ENCODE measurements around the gene MMP12.

MMP12 gene

DNA sequence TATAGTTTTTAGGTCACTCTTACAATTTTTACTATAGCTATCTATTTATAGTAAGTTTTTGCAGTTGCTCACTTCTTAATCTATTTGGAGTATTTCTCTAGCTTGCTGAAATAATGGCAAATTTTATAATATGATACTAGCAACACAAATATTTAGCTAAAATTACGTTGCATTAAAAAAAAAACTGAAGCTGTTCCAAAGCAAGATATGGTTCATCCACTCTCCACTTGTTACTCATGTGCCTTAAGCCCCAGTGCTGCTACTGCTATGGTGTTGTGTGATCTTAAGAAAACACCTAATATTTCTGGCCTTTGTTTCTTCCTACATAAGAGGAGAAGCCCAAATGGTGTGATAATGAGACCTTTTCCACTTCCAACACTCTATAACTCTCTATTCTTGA lies 31.9 kb downstream of the MMP12 start:
- no peaks in the 10 kb centered on the region for H3K4me1 ChIP-seq (ENCODE audit: low read length)
- no peak overlapping the region for H3K4me2 ChIP-seq (ENCODE audit: low read length)
- no peak overlapping the region for H3K4me3 ChIP-seq (ENCODE audit: low read length)
- TF ChIP-seq EZH2phosphoT487 (IDR thresholded peaks at IDR 0.05; ENCODE audit: low read depth) = no peak
- no peak overlapping the region for H3K9ac ChIP-seq (ENCODE audit: low read length)
- no peaks in the 10 kb centered on the region for H3K36me3 ChIP-seq (replicated peaks; ENCODE audit: low read depth, low read length)
- no peak overlapping the region for H2AFZ ChIP-seq (ENCODE audit: low read depth, low read length)
- no peaks in the 10 kb centered on the region for H4K20me1 ChIP-seq (ENCODE audit: insufficient read depth, low read length)
- H3K27me3 ChIP-seq (ENCODE audit: low read depth, low read length) = peaks cover 4% of the 10 kb centered on the region; the same call in 1 of the 2 replicates
- H3K27ac ChIP-seq (ENCODE audit: low read length) = no peak overlapping the region
- no peaks in the 10 kb centered on the region for H3K9me3 ChIP-seq (ENCODE audit: insufficient read depth, low read length)
- H3K79me2 ChIP-seq (ENCODE audit: low read length) = no peaks in the 10 kb centered on the region

GRCh38 chr11:102840018-102840417 lies 34.8 kb downstream of the MMP12 start:
- Histone ChIP-seq H3K36me3 (replicated peaks; ENCODE audit: low read depth, low read length) (no peaks in the 10 kb centered on the region), H3K27me3 (ENCODE audit: low read depth, low read length) (peaks cover 4% of the 10 kb centered on the region; the same call in 1 of the 2 replicates), H3K9ac (ENCODE audit: low read length) (no peak overlapping the region), H3K4me2 (ENCODE audit: low read length) (no peak overlapping the region), H2AFZ (ENCODE audit: low read depth, low read length) (no peak overlapping the region), H3K4me3 (ENCODE audit: low read length) (no peak overlapping the region), H3K9me3 (ENCODE audit: insufficient read depth, low read length) (no peaks in the 10 kb centered on the region), H3K27ac (ENCODE audit: low read length) (no peak overlapping the region), H3K79me2 (ENCODE audit: low read length) (no peaks in the 10 kb centered on the region), H4K20me1 (ENCODE audit: insufficient read depth, low read length) (no peaks in the 10 kb centered on the region), H3K4me1 (ENCODE audit: low read length) (no peaks in the 10 kb centered on the region)
- TF ChIP-seq, protein P1, sequence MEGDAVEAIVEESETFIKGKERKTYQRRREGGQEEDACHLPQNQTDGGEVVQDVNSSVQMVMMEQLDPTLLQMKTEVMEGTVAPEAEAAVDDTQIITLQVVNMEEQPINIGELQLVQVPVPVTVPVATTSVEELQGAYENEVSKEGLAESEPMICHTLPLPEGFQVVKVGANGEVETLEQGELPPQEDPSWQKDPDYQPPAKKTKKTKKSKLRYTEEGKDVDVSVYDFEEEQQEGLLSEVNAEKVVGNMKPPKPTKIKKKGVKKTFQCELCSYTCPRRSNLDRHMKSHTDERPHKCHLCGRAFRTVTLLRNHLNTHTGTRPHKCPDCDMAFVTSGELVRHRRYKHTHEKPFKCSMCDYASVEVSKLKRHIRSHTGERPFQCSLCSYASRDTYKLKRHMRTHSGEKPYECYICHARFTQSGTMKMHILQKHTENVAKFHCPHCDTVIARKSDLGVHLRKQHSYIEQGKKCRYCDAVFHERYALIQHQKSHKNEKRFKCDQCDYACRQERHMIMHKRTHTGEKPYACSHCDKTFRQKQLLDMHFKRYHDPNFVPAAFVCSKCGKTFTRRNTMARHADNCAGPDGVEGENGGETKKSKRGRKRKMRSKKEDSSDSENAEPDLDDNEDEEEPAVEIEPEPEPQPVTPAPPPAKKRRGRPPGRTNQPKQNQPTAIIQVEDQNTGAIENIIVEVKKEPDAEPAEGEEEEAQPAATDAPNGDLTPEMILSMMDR (IDR thresholded peaks at IDR 0.05; ENCODE audit: low read depth, low read length) = no peak
- TF ChIP-seq EZH2phosphoT487 (IDR thresholded peaks at IDR 0.05; ENCODE audit: low read depth) = no peak

GRCh38 chr11:102837646-102838045 lies 37.1 kb downstream of the MMP12 start:
- no peak overlapping the region for H2AFZ ChIP-seq (ENCODE audit: low read depth, low read length)
- H3K27ac ChIP-seq (ENCODE audit: low read length) = no peak overlapping the region
- H4K20me1 ChIP-seq (ENCODE audit: insufficient read depth, low read length) = no peaks in the 10 kb centered on the region
- no peak overlapping the region for H3K9ac ChIP-seq (ENCODE audit: low read length)
- no peak overlapping the region for H3K4me2 ChIP-seq (ENCODE audit: low read length)
- no peaks in the 10 kb centered on the region for H3K36me3 ChIP-seq (replicated peaks; ENCODE audit: low read depth, low read length)
- TF ChIP-seq EZH2phosphoT487 (IDR thresholded peaks at IDR 0.05; ENCODE audit: low read depth) = no peak
- TF ChIP-seq, protein P1 (IDR thresholded peaks at IDR 0.05; ENCODE audit: low read depth, low read length) = no peak
- no peaks in the 10 kb centered on the region for H3K27me3 ChIP-seq (ENCODE audit: low read depth, low read length)
- H3K9me3 ChIP-seq (ENCODE audit: insufficient read depth, low read length) = no peaks in the 10 kb centered on the region
- no peak overlapping the region for H3K4me3 ChIP-seq (ENCODE audit: low read length)
- H3K4me1 ChIP-seq (ENCODE audit: low read length) = no peaks in the 10 kb centered on the region
- no peaks in the 10 kb centered on the region for H3K79me2 ChIP-seq (ENCODE audit: low read length)

- TF ChIP-seq EZH2phosphoT487 (IDR thresholded peaks at IDR 0.05; ENCODE audit: low read depth) = no peak
- TF ChIP-seq, protein P1 (IDR thresholded peaks at IDR 0.05; ENCODE audit: low read depth, low read length) = no peak
- no peaks in the 10 kb centered on the region for H3K27me3 ChIP-seq (ENCODE audit: low read depth, low read length)
- no peak overlapping the region for H3K9ac ChIP-seq (ENCODE audit: low read length)
- H2AFZ ChIP-seq (ENCODE audit: low read depth, low read length) = no peak overlapping the region
- H3K4me2 ChIP-seq (ENCODE audit: low read length) = no peak overlapping the region
- no peak overlapping the region for H3K27ac ChIP-seq (ENCODE audit: low read length)
- no peak overlapping the region for H3K4me3 ChIP-seq (ENCODE audit: low read length)
- H3K9me3 ChIP-seq (ENCODE audit: insufficient read depth, low read length) = no peaks in the 10 kb centered on the region
- H3K79me2 ChIP-seq (ENCODE audit: low read length) = no peaks in the 10 kb centered on the region
- H3K4me1 ChIP-seq (ENCODE audit: low read length) = no peaks in the 10 kb centered on the region
- H4K20me1 ChIP-seq (ENCODE audit: insufficient read depth, low read length) = no peaks in the 10 kb centered on the region
- no peaks in the 10 kb centered on the region for H3K36me3 ChIP-seq (replicated peaks; ENCODE audit: low read depth, low read length)
Measured at GRCh38 chr11:102837156-102837555, 37.6 kb downstream of the MMP12 start.
